ENCODE measurements around the gene ATP6V1E1.

ATP6V1E1 gene

DNA sequence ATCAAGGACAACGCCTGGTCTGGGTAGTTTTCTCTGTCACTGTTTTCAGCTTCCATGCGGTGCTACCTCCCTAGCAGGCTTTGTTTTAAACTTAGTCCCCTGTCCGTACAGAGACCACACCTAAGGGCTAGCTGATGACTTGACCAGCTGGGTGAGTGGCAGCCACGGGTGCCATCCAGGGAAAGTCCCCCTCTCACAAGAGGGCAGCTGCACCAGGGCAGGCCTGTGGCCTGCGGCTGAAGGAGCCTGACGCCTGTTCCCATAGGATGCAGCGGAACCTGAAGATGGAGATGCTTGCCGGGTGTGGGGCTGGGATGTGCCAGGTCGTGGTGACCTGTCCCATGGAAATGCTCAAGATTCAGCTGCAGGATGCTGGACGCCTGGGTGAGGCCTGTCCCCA, 45.4 kb downstream of the ATP6V1E1 start:
- no peak overlapping the region for H2AFZ ChIP-seq (ENCODE audit: low read length, unreplicated experiment)
- no peak overlapping the region for H3K4me3 ChIP-seq (ENCODE audit: low read depth, low read length)
- H3K4me1 ChIP-seq (ENCODE audit: control insufficient read depth, insufficient read depth, low read length, unreplicated experiment): no peaks in the 10 kb centered on the region
- no peaks in the 10 kb centered on the region for H3K36me3 ChIP-seq (ENCODE audit: insufficient read depth, low read length)
- H3K79me2 ChIP-seq (ENCODE audit: control insufficient read depth, insufficient read depth, low read length, unreplicated experiment): no peaks in the 10 kb centered on the region
- no peak overlapping the region for H3K27ac ChIP-seq (ENCODE audit: low read depth, low read length)
- no peaks in the 10 kb centered on the region for H3K27me3 ChIP-seq (ENCODE audit: insufficient read depth, low read length)

DNA sequence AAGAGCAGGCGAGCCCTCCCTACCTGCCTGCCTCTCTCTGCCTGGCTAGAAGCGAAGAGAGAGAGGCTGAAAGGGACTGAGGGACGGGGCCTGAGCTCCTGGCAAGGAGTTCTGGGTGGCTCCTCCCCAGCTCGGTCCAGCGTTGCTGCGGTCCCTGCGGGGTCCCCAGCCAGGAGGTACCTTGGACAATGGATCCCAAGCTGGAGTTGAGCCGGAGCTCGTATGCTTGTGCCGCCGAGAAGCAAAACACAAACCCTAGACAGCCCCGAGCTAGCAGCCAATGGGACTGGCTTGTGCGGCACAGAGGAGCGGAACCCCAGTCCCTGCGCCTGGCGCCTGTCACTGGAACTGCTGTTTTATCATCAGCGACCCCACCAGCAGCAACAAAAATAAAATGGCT, 46.9 kb downstream of the ATP6V1E1 start:
- Histone ChIP-seq H3K4me1 (ENCODE audit: control insufficient read depth, insufficient read depth, low read length, unreplicated experiment) (peaks cover under 1% of the 10 kb centered on the region), H3K27ac (ENCODE audit: low read depth, low read length) (no peak overlapping the region), H2AFZ (ENCODE audit: low read length, unreplicated experiment) (no peak overlapping the region), H3K79me2 (ENCODE audit: control insufficient read depth, insufficient read depth, low read length, unreplicated experiment) (no peaks in the 10 kb centered on the region), H3K4me3 (ENCODE audit: low read depth, low read length) (no peak overlapping the region), H3K27me3 (ENCODE audit: insufficient read depth, low read length) (no peaks in the 10 kb centered on the region), H3K36me3 (ENCODE audit: insufficient read depth, low read length) (no peaks in the 10 kb centered on the region)

DNA sequence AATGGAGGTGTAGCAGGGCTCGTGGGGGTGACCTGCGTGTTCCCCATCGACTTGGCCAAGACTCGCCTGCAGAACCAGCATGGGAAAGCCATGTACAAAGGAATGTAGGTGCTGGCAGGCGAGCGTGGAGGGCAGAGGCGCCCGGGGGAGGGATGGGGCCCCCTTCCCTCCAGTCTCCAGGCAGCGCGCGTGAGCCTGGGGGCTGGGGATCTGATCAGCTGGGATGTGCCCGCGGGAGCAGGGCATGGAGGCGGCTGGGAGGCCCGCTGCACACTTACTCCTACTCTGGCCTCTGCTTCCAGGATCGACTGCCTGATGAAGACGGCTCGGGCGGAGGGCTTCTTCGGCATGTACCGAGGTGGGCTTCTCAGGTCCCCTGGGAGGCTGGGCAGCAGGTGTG, 47.5 kb downstream of the ATP6V1E1 start:
- H3K79me2 ChIP-seq (ENCODE audit: control insufficient read depth, insufficient read depth, low read length, unreplicated experiment): no peaks in the 10 kb centered on the region
- H3K4me3 ChIP-seq (ENCODE audit: low read depth, low read length): no peak overlapping the region
- H3K27ac ChIP-seq (ENCODE audit: low read depth, low read length): no peak overlapping the region
- H3K4me1 ChIP-seq (ENCODE audit: control insufficient read depth, insufficient read depth, low read length, unreplicated experiment): peaks cover 5% of the 10 kb centered on the region
- H3K27me3 ChIP-seq (ENCODE audit: insufficient read depth, low read length): no peaks in the 10 kb centered on the region
- no peak overlapping the region for H2AFZ ChIP-seq (ENCODE audit: low read length, unreplicated experiment)
- H3K36me3 ChIP-seq (ENCODE audit: insufficient read depth, low read length): no peaks in the 10 kb centered on the region

DNA sequence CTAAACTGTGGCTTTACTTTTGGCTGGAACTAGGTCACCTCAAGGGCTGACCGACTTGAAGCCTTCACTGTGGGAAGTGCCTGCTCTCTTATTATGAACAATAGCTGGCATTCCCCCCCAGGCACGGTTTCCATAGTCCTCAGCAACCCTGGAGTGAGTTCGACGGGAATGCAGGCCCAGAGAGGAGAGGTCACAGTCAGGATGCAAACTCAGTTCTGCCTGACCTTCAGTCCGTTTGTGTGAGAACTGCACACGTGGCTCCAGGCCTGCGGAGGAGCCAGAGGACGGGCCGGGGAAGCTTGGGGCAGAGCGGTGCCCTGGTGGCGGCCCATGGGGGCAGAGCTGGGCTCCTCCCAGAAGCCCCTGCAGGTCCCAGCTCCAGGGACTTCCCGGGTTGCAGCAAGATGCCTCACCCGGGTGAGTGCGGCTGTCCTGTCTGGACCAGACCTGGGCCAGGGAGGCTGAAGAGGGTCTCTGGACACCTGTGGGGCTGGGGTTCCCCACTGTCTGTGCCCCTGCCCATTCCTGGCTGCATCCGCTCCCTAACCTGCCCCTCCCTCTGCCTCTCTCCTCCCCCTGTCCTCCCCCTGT, 48.0 kb downstream of the ATP6V1E1 start:
- H3K79me2 ChIP-seq (ENCODE audit: control insufficient read depth, insufficient read depth, low read length, unreplicated experiment): no peaks in the 10 kb centered on the region
- H3K4me3 ChIP-seq (ENCODE audit: low read depth, low read length): no peak overlapping the region
- H2AFZ ChIP-seq (ENCODE audit: low read length, unreplicated experiment): no peak overlapping the region
- H3K36me3 ChIP-seq (ENCODE audit: insufficient read depth, low read length): no peaks in the 10 kb centered on the region
- peaks cover 5% of the 10 kb centered on the region for H3K4me1 ChIP-seq (ENCODE audit: control insufficient read depth, insufficient read depth, low read length, unreplicated experiment)
- no peak overlapping the region for H3K27ac ChIP-seq (ENCODE audit: low read depth, low read length)
- H3K27me3 ChIP-seq (ENCODE audit: insufficient read depth, low read length): no peaks in the 10 kb centered on the region

DNA sequence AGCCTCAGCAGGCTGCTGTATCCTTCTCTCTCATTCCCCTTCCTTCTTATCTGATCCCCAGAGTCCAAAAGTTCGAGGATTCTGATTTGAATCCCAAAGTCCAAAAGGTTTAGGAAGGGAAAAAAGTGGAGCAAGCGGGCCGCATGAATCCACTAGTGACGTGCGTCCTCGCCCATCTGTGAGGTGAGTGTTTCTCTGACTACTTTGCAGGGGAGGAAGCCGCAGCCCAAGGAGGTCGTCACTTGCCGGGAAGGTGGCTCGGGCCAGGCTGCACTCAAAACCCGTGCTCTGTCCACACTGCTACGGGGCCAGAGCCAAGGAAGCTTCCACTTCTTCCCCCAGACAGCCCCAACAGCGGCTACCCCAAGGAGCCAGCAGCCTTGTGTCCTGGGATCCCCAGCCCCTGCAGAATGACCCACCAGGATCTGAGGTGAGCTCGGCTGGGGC, 49.0 kb downstream of the ATP6V1E1 start:
- no peaks in the 10 kb centered on the region for H3K36me3 ChIP-seq (ENCODE audit: insufficient read depth, low read length)
- no peak overlapping the region for H3K27ac ChIP-seq (ENCODE audit: low read depth, low read length)
- H2AFZ ChIP-seq (ENCODE audit: low read length, unreplicated experiment): no peak overlapping the region
- peaks cover 5% of the 10 kb centered on the region for H3K4me1 ChIP-seq (ENCODE audit: control insufficient read depth, insufficient read depth, low read length, unreplicated experiment)
- no peaks in the 10 kb centered on the region for H3K79me2 ChIP-seq (ENCODE audit: control insufficient read depth, insufficient read depth, low read length, unreplicated experiment)
- H3K4me3 ChIP-seq (ENCODE audit: low read depth, low read length): no peak overlapping the region
- H3K27me3 ChIP-seq (ENCODE audit: insufficient read depth, low read length): no peaks in the 10 kb centered on the region

DNA sequence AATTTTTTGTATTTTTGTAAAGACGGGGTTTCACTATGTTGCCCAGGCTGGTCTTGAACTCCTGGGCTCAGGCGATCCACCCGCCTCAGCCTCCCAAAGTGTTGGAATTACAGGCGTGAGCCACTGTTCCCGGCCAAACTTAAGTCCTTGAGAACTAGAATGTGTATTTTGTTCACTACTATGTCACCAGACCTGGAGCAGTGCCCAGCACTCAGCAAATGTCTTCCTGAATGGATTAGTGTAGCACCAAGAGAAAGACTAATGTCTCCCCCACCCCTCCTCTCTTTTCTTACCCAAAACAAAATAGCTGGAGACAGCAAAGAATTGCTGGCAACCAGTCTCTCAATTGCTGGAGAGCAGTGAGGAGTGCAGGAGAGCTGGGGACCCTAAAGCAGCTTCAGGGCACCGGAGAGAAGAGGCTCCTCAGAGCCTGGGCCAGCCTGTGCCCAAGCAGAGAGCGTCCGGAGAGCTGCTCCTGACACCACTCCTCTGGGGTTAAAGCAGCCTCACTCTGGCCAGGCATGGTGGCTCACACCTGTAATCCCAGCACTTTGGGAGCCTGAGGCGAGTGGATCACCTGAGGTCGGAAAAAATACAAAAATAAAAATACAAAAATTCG, 50.3 kb downstream of the ATP6V1E1 start:
- H3K4me1 ChIP-seq (ENCODE audit: control insufficient read depth, insufficient read depth, low read length, unreplicated experiment): peaks cover 5% of the 10 kb centered on the region
- H3K79me2 ChIP-seq (ENCODE audit: control insufficient read depth, insufficient read depth, low read length, unreplicated experiment): no peaks in the 10 kb centered on the region
- H3K27me3 ChIP-seq (ENCODE audit: insufficient read depth, low read length): no peaks in the 10 kb centered on the region
- H2AFZ ChIP-seq (ENCODE audit: low read length, unreplicated experiment): no peak overlapping the region
- no peak overlapping the region for H3K27ac ChIP-seq (ENCODE audit: low read depth, low read length)
- H3K4me3 ChIP-seq (ENCODE audit: low read depth, low read length): no peak overlapping the region
- no peaks in the 10 kb centered on the region for H3K36me3 ChIP-seq (ENCODE audit: insufficient read depth, low read length)

DNA sequence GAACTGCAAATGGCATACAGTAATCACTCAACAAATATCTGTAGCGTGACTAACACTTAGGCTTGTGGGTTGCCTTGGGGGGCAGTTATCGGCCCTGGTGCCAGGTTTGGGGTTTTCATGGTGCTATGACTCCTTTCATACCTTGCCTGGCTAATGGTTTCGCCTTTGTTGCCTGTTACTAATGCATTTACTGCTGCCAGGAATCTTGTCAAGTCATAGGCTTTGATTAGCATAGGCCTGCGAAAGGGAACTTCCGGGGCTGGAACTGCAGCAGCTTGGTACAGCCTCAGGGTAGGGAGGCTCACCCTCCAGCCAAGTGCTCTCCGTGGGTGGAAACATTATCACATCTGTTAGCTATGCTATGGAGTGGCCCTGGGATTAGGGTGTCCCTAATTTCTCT, 52.1 kb downstream of the ATP6V1E1 start:
- no peaks in the 10 kb centered on the region for H3K79me2 ChIP-seq (ENCODE audit: control insufficient read depth, insufficient read depth, low read length, unreplicated experiment)
- no peaks in the 10 kb centered on the region for H3K36me3 ChIP-seq (ENCODE audit: insufficient read depth, low read length)
- no peak overlapping the region for H3K4me3 ChIP-seq (ENCODE audit: low read depth, low read length)
- no peak overlapping the region for H2AFZ ChIP-seq (ENCODE audit: low read length, unreplicated experiment)
- H3K4me1 ChIP-seq (ENCODE audit: control insufficient read depth, insufficient read depth, low read length, unreplicated experiment): peaks cover 9% of the 10 kb centered on the region
- no peaks in the 10 kb centered on the region for H3K27me3 ChIP-seq (ENCODE audit: insufficient read depth, low read length)
- peak overlapping the region; percentile 39 for H3K27ac ChIP-seq (ENCODE audit: low read depth, low read length)

DNA sequence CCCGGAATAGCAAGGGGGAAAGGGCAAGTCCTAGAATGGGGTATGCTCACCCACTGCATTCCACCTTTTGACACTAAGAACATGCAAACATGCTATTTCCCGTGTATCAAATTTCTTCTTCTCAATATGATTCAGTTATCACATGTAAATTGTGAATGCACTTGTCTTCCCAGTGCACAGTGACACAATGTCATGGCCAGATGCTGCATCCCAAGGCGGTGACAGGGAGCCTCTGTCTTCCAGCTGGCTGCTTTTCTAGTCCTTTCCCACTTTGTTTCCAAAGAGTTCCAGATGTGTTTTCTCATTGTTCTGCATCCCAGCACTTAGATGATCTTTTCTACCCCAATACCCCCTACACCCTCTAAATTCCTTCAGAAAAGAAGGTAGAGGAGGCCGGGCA, 52.9 kb downstream of the ATP6V1E1 start:
- peaks cover 14% of the 10 kb centered on the region for H3K4me1 ChIP-seq (ENCODE audit: control insufficient read depth, insufficient read depth, low read length, unreplicated experiment)
- H3K79me2 ChIP-seq (ENCODE audit: control insufficient read depth, insufficient read depth, low read length, unreplicated experiment): no peaks in the 10 kb centered on the region
- H3K36me3 ChIP-seq (ENCODE audit: insufficient read depth, low read length): no peaks in the 10 kb centered on the region
- H2AFZ ChIP-seq (ENCODE audit: low read length, unreplicated experiment): no peak overlapping the region
- H3K27ac ChIP-seq (ENCODE audit: low read depth, low read length): peak overlapping the region; percentile 39
- H3K4me3 ChIP-seq (ENCODE audit: low read depth, low read length): no peak overlapping the region
- no peaks in the 10 kb centered on the region for H3K27me3 ChIP-seq (ENCODE audit: insufficient read depth, low read length)

DNA sequence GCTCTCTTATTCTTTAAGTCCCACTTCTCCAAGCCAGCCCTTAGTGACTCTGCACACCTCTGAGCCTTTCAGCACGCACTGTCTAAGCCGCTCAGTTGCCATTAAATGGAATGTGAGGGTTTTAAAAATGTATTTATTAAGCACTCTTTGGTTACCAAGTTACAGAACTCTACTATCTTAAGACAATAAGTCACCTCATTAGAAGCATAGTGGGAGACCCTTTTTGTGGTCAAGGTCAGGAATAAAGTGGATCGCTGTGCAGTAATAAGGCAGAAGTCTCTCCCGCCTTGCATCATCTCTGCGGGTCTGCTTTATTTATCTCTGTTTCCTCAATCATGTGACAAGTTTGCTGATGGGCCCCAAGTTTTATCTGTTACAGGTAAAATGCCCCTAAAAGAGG, 53.4 kb downstream of the ATP6V1E1 start:
- Histone ChIP-seq H2AFZ (ENCODE audit: low read length, unreplicated experiment) (no peak overlapping the region), H3K27ac (ENCODE audit: low read depth, low read length) (no peak overlapping the region), H3K4me3 (ENCODE audit: low read depth, low read length) (no peak overlapping the region), H3K36me3 (ENCODE audit: insufficient read depth, low read length) (no peaks in the 10 kb centered on the region), H3K27me3 (ENCODE audit: insufficient read depth, low read length) (no peaks in the 10 kb centered on the region), H3K79me2 (ENCODE audit: control insufficient read depth, insufficient read depth, low read length, unreplicated experiment) (no peaks in the 10 kb centered on the region), H3K4me1 (ENCODE audit: control insufficient read depth, insufficient read depth, low read length, unreplicated experiment) (peaks cover 18% of the 10 kb centered on the region)

DNA sequence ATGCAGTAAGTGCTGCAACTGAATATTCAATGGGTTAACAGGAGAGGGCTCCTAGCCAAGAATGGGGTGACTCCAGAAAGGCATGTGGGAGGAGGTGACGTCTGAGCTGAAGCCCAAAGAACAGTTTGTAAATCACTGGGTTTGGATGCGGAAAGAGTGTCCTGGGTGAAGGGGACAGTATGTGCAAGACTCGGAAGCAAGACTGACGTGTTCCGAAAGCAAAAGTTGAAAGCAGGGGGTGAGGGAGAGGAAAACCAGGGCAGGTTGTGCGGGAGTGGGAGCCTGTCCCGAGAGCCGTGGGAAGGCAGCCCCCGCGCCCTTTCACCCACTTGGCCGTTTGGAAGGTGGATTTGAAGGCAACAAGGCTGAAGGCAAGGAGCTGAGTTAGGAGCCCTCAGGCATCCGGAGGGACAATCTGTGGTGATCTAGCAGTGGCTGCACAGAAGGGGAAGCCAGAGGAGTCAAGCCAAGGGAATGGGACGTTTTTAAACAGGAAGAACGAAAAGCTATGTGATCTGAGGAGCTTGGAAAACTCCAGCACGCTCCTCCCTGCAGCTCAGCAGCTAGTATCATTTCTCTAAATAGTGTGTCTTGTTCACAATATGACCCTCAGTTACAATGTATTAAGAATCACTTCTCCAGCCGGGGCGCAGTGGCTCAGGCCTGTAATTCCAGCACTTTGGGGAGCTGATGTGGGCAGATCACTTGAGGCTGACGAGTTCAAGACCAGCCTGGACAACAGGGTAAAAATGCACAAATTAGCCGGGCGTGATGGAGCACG, 57.5 kb downstream of the ATP6V1E1 start:
- no peaks in the 10 kb centered on the region for H3K79me2 ChIP-seq (ENCODE audit: control insufficient read depth, insufficient read depth, low read length, unreplicated experiment)
- H3K27me3 ChIP-seq (ENCODE audit: insufficient read depth, low read length): no peaks in the 10 kb centered on the region
- no peaks in the 10 kb centered on the region for H3K36me3 ChIP-seq (ENCODE audit: insufficient read depth, low read length)
- H3K4me3 ChIP-seq (ENCODE audit: low read depth, low read length): peak overlapping the region; percentile 77
- peak overlapping the region; percentile 89 for H2AFZ ChIP-seq (ENCODE audit: low read length, unreplicated experiment)
- H3K4me1 ChIP-seq (ENCODE audit: control insufficient read depth, insufficient read depth, low read length, unreplicated experiment): peaks cover 22% of the 10 kb centered on the region
- peak overlapping the region; percentile 100 for H3K27ac ChIP-seq (ENCODE audit: low read depth, low read length)
